Hepatocyte (in vitro differentiated cells): ENCODE data around the gene STIP1. TPM values are rescaled to one million over a fixed set of nuclear protein-coding genes. Genes with fewer than 3 reads are reported as not detected.

Source experiments
- DNase-seq: peaks from one replicate; pipeline ENCODE4 v3.0.0-alpha.2; 2016; ENCODE audit warnings: low spot score
- H2AFZ ChIP-seq: fragments of 200-600 bp; sonication (generic); 2 replicates; pipeline ENCODE4 v1.6.0; 2016; ENCODE audit warnings: antibody characterized with exemption, mild to moderate bottlenecking
- H3K27ac ChIP-seq: fragments of 200-600 bp; sonication (generic); 2 replicates; pipeline ENCODE4 v1.5.1; 2016; ENCODE audit warnings: mild to moderate bottlenecking
- H3K27me3 ChIP-seq: fragments of 200-600 bp; sonication (generic); 2 replicates; pipeline ENCODE4 v1.6.1; 2016
- H3K36me3 ChIP-seq: fragments of 200-600 bp; sonication (generic); replicated peaks from 2 replicates; pipeline ENCODE4 v1.5.1; 2016; ENCODE audit warnings: low read depth; ENCODE audit not compliant: insufficient read depth
- H3K4me1 ChIP-seq: fragments of 200-600 bp; sonication (generic); 2 replicates; pipeline ENCODE4 v1.5.1; 2016; ENCODE audit warnings: mild to moderate bottlenecking, moderate library complexity; ENCODE audit not compliant: insufficient read depth
- H3K4me2 ChIP-seq: fragments of 200-600 bp; sonication (generic); 2 replicates; pipeline ENCODE4 v1.6.0; 2016
- H3K4me3 ChIP-seq: fragments of 200-600 bp; sonication (generic); 2 replicates; pipeline ENCODE4 v1.5.1; 2016; ENCODE audit warnings: mild to moderate bottlenecking
- H3K79me2 ChIP-seq: fragments of 200-600 bp; sonication (generic); 2 replicates; pipeline ENCODE4 v1.6.0; 2017; ENCODE audit warnings: mild to moderate bottlenecking
- H3K9me2 ChIP-seq: fragments of 200-600 bp; sonication (generic); replicated peaks from 2 replicates; pipeline ENCODE4 v1.6.0; 2017; ENCODE audit warnings: mild to moderate bottlenecking; ENCODE audit not compliant: insufficient read depth
- H3K9me3 ChIP-seq: fragments of 200-600 bp; sonication (generic); 2 replicates; pipeline ENCODE4 v1.5.1; 2016; ENCODE audit warnings: low read depth, mild to moderate bottlenecking
- H4K20me1 ChIP-seq: fragments of 200-600 bp; sonication (generic); 2 replicates; pipeline ENCODE4 v1.6.0; 2016; ENCODE audit warnings: mild to moderate bottlenecking; ENCODE audit not compliant: insufficient read depth, poor library complexity, severe bottlenecking
- EZH2 ChIP-seq: fragments of 200-600 bp; sonication (generic); IDR thresholded peaks from 2 replicates; pipeline ENCODE4 v1.6.1; 2016; ENCODE audit warnings: antibody characterized with exemption, mild to moderate bottlenecking, borderline replicate concordance
- EZH2phosphoT487 ChIP-seq: fragments of 200-600 bp; sonication (generic); IDR thresholded peaks from one replicate; pipeline ENCODE4 v1.6.1; 2018; ENCODE audit warnings: antibody characterized with exemption, mild to moderate bottlenecking, low read depth, moderate library complexity; ENCODE audit not compliant: unreplicated experiment, severe bottlenecking
- WGBS: methylation state at CpG from one replicate; pipeline ENCODE4 v1.1.6; 2016; ENCODE audit warnings: low lambda C conversion rate; ENCODE audit errors: missing lambda C conversion rate; 5-methylcytosine and 5-hydroxymethylcytosine counted together
- polyA plus RNA-seq: library from polyadenylated mRNA; unstranded; fragments of >200 nt; fragmentation: Nextera tagmentation; extraction: Ambion mirVana; gene quantifications from 2 replicates; pipeline ENCODE4 v1.2.1, GENCODE V29; 2016
- total RNA-seq: library from RNA; depleted of rRNA; stranded (reverse); fragments of >200 nt; gene quantifications from 2 replicates; pipeline ENCODE4 v1.2.3, GENCODE V29; 2014
- TF ChIP-seq, protein P1 (sequence below): fragments of 200-600 bp; sonication (generic); IDR thresholded peaks from 2 replicates; pipeline ENCODE4 v1.5.1; 2016; ENCODE audit warnings: antibody characterized with exemption, mild to moderate bottlenecking; ENCODE audit not compliant: poor library complexity

Gene STIP1
- total and polyA plus RNA-seq, 2 experiments from 2014 or later: 113 to 131 TPM

DNA sequence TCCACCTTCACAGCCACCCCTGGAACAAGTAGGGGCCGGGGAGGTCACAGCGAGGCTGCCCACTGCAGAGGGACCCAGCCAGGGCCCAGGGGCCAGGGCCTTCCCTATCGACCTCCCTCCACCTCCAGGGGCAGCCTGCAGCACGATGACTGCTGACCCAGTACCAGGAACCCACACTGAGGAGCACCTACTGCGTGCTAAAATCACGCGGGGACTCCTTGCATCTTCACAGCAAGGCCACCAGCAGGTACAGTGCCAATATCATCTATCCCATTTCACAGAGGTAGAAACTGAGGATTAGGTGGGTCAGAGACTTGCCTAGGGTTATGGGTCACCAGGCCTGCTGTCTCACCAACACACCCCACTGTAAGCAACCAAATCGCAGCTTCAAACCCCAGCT lies 34.6 kb upstream of the STIP1 start:
- no peak for TF ChIP-seq EZH2phosphoT487
- no peak for TF ChIP-seq EZH2
- TF ChIP-seq, protein P1, sequence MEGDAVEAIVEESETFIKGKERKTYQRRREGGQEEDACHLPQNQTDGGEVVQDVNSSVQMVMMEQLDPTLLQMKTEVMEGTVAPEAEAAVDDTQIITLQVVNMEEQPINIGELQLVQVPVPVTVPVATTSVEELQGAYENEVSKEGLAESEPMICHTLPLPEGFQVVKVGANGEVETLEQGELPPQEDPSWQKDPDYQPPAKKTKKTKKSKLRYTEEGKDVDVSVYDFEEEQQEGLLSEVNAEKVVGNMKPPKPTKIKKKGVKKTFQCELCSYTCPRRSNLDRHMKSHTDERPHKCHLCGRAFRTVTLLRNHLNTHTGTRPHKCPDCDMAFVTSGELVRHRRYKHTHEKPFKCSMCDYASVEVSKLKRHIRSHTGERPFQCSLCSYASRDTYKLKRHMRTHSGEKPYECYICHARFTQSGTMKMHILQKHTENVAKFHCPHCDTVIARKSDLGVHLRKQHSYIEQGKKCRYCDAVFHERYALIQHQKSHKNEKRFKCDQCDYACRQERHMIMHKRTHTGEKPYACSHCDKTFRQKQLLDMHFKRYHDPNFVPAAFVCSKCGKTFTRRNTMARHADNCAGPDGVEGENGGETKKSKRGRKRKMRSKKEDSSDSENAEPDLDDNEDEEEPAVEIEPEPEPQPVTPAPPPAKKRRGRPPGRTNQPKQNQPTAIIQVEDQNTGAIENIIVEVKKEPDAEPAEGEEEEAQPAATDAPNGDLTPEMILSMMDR: no peak
- Histone ChIP-seq H3K79me2 (no peaks in the 10 kb centered on the region), H2AFZ (no peak overlapping the region), H3K4me3 (no peak overlapping the region), H3K4me1 (no peaks in the 10 kb centered on the region), H3K9me2 (no peaks in the 10 kb centered on the region), H3K27ac (no peak overlapping the region), H4K20me1 (no peaks in the 10 kb centered on the region), H3K27me3 (no peaks in the 10 kb centered on the region), H3K36me3 (no peaks in the 10 kb centered on the region), H3K4me2 (no peak overlapping the region), H3K9me3 (no peaks in the 10 kb centered on the region)
- no peak for DNase-seq
- 96% methylated on average over 8 of the region's 8 CpGs for WGBS

DNA sequence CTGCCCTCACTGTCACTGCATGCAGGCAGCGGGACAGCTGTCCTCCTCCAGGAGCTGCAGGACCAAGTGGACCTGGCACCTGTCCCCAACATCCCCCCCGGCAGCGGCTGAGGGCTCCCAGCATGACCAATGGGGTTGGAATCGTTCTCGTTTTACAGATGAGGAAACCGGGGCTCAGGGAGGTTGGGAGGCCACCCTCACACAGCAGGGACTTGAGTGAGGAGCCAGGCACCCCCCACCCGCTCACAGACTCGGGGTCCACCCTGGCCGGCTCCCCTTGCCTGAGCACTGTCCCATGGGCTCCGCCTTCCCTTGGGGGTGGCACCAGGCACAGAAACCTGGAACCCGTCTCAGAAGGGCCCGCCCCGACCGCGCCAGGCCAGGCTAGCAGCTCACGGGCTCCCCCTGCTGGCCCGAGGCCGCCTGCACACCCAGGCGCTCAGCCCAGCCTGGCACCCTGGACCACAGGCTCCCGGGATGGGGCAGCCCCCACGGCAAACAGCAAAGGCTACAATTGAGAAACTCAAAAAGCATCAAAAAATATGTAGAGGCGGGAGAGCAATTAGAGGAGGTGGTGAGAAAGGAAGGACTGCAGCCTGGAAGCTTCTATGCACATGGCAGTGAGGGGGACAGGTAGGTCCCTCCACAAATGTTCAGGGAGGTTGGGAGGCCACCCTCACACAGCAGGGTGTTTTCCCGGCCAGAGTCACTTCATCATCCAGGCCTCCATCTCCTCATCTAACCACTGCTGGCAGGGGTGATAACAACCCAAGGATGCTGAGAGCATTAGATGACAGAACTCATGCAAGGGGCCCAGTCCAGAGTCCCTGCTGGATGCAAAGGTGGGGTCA lies 32.9 kb upstream of the STIP1 start:
- Histone ChIP-seq H3K4me3 (no peak overlapping the region), H3K79me2 (no peaks in the 10 kb centered on the region), H4K20me1 (no peaks in the 10 kb centered on the region), H3K4me1 (no peaks in the 10 kb centered on the region), H3K9me2 (no peaks in the 10 kb centered on the region), H3K9me3 (no peaks in the 10 kb centered on the region), H3K27me3 (no peaks in the 10 kb centered on the region), H3K36me3 (no peaks in the 10 kb centered on the region), H3K4me2 (peak overlapping the region; percentile 70), H3K27ac (no peak overlapping the region), H2AFZ (no peak overlapping the region)
- WGBS: 25% methylated on average over 23 of the region's 23 CpGs
- DNase-seq: peak; percentile 78
- TF ChIP-seq, protein P1: peak; percentile 97
- no peak for TF ChIP-seq EZH2phosphoT487

DNA sequence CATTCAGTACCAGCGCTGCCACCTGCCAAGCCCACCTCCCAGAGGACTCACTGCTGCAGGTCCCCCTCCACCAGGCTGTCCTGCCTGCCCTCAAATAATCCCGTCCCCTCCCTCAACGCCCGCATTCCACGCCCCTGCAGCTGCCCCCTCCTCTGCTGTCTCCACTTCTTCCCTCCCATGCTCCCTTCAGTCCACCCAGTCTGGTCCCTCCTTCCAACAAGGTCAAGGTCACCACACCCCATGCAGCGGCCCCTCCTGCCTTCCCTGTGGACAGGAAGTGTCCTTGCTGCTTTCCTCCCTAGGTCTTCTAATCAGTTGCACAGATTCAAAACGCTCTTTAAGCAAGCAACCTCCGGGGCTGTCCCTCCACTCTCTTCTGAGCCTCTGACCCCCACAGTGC lies 32.2 kb upstream of the STIP1 start:
- H3K27ac ChIP-seq: no peak overlapping the region
- no peaks in the 10 kb centered on the region for H3K36me3 ChIP-seq
- H3K4me1 ChIP-seq: no peaks in the 10 kb centered on the region
- H3K4me2 ChIP-seq: no peak overlapping the region
- H3K9me3 ChIP-seq: no peaks in the 10 kb centered on the region
- H3K79me2 ChIP-seq: no peaks in the 10 kb centered on the region
- DNase-seq: no peak
- H3K27me3 ChIP-seq: no peaks in the 10 kb centered on the region
- H3K4me3 ChIP-seq: no peak overlapping the region
- WGBS: 50% methylated on average over 6 of the region's 8 CpGs
- H2AFZ ChIP-seq: no peak overlapping the region
- H3K9me2 ChIP-seq: no peaks in the 10 kb centered on the region
- no peaks in the 10 kb centered on the region for H4K20me1 ChIP-seq
- TF ChIP-seq, protein P1: no peak
- TF ChIP-seq EZH2 (no peak), EZH2phosphoT487 (no peak)
